ENCODE measurements around the gene INTS11.
"Not testable (repeated sequence)": the region's sequence is repeated elsewhere in the genome, so short reads cannot be mapped to it uniquely, and the experiment has no call there.

INTS11 gene

DNA sequence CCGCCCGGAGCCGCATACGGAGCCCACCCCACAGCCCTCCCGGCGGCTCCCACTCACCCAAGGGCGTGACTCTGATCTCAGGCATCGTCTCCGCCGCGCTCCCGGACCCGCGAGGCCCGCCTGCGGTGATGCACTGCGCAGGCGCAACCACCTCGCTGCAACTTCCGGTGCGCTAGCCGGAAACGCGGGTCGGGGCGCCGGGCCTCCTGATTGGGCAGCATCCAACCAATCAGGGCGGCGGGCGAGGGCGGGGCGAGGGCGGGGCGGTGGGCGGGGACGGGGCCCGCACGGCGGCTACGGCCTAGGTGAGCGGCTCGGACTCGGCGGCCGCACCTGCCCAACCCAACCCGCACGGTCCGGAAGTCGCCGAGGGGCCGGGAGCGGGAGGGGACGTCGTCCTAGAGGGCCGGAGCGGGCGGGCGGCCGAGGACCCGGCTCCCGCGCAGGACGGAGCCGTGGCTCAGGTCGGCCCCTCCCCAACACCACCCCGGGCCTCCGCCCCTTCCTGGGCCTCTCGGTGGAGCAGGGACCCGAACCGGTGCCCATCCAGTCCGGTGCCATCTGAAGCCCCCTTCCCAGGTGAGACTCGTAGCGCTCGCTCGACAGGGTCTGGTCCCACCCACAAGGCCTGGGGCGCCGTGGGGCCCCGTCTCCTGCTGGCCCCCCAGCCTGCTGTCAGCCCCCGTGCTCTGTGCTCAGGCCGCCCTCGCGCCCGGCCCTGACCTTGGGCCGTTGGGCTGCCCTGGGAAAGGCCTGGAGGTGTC lies at the start of gene INTS11, which contains the start of gene CPTP:
Gene INTS11, minus strand, starts transcription at position 137 of the 764 bp plus-strand sequence. Its CDS starts 52 bp downstream, at position 85.
Gene CPTP, plus strand, starts transcription at position 279 of the 764 bp plus-strand sequence. CDS start 2,109 bp downstream, outside the sequence.
- DNase-seq = peak; percentile 95

DNA sequence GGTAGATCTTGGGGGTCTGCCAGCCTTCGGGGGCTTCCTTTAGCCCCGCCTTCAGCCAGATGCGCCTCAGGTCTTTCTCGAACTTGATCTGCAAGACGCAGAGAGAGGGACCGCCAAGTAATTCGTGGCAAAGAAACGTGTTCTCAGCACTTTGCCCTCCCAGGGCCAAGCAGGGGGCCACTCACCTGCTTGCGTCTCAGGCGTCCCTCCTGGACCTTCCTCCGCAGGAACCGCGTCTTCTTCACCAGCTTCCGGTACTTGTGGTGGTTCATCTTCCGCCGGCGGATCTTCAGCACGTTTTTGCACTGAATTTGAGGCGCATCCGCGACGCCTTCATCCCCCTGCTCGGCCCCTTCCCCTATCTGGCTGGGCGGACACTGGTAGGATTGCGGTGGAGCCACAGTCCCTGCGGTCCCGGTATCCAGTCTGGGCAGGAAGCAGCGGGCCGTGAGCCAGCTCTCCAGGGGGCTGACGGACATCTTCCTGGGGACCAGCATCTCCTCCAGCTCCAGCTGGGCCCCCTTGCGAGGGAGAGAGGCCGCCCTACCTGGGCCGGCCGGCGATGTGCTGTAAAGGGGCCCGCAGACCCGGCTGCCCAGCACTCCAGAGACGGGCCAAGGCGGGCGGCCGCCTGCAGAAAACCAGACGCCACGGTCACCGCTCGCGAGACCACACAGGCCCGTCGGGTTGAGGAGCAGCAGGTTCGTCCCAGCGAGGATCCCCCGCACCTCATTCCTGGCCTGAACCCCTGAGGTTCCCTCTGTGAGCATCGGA lies 49.5 kb upstream of the INTS11 start:
- no peak for DNase-seq

DNA sequence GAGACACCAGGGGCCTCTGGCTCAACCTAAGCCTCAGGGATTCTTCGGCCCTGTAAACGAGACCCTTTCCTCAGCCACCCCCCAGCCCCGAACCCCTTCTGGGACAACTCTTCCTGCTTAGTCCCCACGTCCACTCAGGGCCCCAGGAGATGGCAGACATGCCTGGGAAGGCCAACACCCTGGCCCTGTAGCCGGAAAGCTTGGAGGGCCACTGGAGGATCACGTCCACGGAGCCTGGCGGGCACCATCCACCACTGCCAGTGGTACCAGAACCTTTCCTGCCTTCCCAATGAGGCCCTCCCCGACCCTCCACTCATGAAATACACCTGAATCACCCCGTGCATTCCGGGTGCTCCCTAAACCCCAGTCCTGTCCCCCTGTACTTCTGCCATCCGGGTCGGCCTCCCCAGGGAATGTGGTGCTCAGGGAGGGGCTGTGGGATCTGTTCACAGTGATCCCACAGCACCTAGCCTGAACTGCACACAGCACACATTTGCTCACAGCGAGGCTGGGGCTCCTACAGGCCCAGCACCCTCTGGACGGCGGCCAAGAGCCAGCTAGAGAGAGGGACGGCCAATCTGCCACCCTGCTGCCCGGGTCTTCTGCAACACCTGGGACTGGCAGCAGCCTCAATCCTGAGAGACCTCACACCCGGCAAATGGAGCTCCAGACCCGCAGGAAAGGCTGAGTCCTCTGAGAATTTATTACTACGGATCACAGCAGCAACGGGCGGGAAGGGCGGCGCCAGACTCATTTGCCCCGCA lies 48.8 kb upstream of the INTS11 start:
- DNase-seq = no peak

DNA sequence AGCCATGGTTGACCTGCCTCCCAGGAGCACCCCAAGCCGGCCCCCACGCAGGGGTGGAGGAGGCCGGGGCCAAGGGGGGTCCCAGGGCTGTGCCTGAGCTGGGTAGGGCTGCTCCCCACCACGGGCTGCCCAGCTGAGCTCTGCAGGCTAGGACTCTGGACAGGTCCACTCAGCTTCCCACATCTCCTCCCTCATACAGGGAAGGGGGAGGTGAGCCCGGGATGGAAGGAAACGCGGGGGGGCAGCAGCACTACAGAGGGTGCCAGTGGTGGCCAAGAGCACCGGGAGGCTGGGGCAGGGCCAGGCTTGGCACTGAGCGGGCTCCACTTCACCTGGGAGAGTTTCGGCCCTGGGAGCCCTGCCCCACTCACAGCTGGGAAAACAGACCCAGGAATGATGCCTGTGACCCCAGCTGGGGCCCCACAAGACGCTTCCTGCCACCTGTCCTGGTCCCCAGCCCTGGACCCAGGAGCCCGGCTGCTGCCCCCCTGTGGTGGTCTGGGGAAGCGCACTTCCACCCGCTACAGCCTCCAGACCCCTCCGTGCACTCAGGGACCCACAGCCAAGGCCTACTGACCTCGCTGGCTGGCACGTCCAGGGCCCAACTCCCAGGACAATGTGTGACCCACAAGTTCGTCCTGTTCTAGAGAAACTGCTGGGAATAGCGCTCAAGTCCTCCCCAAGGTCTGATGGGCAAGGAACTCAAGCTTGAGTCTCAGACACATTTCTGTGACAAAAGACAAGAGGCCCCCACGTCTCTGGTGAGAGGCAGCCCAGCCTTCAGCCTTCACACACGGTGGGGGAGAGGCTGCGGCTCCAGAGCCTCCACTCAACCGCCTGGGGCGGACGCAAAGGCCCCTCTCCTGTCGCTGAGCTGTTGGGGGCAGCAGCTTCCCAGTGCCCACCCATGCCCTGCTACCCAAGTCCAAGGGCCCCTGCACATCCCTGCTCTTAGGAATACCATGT lies 47.6 kb upstream of the INTS11 start:
- peak; percentile 69 for DNase-seq

DNA sequence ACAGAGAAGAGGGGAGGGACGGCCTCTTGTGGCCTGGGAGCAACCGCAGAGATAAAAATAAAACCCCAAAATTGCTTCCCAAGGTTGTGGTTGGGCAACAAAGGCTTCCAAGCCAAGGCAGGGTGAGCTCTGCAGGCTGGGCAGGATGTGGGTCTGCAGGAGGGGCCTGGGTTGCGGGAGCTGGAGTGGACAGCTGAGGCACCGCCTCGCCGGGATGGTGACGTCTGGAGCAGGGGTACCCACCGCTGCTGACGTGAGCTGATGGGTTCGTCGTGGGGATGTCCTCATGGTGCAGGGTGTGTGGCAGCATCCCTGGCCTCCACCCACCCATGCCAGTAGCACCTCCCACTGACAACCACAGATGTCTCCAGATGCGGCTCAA lies 46.9 kb upstream of the INTS11 start:
- peak; percentile 86 for DNase-seq

DNA sequence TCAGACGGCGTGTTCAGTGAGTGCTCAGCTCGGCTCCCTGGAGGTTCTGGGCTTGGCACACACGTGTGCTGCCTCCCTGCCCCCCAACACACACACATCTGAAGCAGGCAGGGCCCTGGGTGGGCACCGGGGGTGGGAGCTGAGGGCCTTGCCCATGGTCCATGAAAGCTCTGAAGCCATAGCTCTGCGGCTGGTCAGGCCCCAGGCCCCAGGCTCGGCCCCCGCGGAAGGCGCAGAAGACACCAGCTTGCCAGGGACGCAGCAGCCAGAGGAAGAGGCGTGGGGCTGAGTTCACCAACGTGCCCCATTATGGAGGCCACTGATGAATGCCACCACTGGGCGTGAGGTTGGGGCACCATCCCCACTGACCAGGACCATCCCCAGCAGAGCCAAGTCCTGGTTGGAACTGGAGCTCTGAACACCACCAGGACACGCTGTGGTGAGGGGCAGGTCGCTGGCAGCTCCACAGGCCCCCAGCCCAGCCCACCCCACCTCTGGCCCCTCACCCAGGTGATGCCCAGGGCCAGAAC lies 46.4 kb upstream of the INTS11 start:
- DNase-seq = no peak

DNA sequence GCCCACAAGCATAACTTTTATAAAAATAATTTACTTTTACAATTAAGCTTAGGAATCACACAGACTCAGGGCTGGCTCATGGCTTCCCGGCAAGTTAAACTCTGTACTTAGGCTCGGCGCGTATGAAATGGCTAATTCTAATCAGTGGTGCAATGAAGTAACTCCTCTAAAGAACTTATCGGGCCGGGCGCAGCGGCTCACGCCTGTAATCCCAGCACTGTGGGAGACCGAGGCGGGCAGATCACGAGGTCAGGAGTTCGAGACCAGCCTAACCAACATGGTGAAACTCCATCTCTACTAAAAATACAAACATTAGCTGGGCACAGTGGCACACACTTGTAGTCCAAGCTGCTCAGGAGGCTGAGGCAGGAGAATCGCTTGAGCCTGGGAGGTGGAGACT lies 45.6 kb upstream of the INTS11 start:
- not testable (repeated sequence) for DNase-seq

DNA sequence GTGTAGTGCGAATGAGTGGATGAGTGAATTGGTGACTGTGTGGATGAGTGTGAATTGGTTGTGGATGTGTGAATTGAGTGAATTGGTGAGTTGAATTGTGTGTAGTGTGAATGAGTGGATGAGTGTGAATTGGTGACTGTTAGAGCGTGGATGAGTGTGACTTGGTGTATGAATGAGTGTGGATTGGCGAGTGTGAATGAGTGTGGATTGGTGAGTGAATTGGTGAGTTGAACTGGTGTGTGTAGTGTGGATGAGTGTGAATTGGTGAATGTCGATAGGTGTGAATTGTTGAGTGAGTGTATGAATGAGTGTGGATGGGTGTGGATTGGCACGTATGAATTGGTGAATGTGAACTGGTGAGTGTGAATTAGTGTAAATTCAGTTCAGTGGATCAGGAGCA lies 42.9 kb upstream of the INTS11 start:
- no peak for DNase-seq

DNA sequence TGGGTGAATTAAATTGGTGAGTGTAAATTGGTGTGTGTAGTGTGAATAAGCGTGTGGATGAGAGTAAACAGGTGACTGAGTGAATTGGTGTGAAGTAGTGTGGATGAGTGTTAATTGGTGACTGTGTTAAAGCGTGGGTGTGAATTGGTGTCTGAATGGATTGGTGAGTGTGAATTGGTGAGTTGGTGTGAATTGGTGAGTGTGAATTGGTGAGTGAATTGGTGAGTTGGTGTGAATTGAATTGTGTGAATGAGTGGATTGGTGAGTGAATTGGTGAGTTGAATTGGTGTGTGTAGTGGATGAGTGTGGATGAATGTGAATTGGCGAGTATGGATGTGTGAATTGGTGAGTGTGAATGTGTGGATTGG lies 42.2 kb upstream of the INTS11 start:
- DNase-seq = no peak

DNA sequence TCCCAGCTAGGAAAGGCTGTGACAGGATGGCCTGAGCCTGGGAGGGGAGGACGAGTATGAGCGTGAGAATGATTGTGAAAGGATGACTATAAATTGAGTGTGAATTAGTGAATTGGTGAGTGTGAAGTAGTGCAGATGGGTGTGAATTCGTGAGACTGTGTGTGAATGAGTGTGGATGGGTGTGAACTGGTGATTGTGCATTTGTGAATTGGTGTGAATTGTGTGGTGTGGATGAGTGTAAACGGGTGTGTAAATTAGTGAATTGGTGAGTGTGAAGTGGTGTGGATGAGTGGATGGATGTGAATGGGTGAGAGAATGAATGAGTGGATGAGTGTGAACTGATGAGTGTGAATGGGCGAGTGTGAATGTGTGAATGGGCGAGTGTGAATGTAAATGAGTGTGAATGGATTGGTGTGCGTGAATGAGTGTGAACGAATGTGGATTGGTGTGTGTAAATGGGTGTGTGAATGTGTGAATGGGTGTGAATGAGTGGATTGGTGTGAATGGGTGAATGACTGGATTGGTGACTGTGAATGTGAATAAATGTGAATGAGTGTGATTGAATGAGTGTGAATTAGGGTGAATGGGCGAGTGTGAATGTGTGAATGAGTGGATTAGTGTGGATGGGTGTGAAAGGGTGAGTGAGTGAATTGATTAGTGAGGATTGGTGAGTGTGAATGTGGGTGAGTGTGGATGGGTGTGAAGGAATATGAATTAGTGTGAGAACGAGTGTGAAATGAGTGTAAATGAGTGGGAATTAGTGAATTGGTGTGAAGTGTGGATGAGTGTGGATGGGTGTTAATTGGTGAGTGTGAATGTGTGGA lies 41.6 kb upstream of the INTS11 start:
- DNase-seq = no peak

DNA sequence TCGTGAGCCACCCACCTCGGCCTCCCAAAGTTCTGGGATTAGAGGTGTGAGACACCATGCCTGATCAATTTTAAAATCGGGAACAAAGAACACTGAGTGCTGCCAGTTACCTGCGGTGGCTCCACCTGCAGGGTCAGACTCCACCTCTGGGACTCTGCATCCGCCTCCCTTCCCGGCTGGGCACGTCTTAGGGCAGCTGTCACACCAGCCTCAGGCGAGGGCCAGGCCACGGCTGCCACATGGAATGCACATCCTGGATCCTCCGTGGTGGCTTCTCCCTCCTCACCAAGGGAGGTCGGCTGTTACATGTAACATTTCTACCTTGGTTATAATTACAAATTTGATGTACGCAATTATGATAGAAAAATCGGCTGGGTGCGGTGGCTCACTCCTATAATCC lies 39.8 kb upstream of the INTS11 start:
- DNase-seq = no peak

DNA sequence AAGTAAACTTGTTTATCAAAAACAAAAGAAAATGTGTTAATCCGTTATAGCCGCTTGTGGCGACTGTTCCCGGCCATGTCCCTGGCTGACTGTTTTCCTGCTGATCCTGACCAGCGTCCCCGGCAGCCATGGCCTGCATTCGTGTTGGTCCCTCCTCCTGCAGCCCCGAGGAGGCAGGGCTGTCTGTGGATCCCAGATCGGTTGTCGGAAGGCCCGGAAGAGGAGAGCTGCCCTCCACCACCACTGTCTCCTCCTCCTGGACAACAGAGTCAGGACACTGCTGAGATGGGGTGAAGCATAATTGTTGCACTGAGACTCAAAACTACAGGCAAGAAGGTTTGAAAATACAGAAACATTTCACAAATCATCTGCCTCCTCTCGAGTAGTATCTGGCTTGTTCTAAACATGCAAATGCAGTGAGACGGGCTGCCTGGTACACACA lies 37.5 kb upstream of the INTS11 start:
- DNase-seq = no peak

DNA sequence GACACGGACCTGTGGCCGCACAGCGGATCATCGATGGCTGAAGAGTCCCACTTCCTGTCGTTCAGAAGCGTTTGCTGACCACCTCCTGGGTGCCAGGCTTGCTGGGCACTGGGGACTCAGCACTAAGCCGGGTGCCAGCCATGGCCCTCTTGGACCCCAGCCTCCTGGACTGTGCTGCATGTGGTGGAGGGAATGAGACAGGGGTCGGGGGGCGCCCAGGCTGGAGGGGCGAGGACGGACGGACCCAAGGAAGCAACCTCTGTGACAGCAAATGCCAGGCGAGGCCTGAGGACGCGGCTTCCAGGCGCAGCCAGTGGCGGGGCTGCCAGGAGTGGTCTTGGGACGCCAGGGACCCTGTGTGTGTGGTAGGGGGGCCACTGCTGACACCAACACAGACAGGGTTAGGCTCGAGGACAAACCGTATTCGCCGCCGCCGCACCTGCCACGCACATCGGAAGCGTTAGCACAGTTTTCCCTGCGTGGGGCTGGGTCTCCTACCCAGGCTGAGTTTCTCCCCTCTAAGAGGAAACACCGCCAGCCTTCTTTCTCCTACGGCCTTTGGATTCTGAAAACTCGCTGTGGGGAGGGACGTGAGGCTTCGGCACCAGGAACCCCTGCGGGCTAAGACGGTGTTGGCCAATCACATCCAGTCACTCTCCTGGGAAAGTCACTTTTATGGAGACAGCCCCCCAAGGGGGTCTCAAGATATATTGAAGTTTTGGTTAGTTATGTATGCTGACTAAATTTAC lies 36.9 kb upstream of the INTS11 start:
- DNase-seq = no peak

DNA sequence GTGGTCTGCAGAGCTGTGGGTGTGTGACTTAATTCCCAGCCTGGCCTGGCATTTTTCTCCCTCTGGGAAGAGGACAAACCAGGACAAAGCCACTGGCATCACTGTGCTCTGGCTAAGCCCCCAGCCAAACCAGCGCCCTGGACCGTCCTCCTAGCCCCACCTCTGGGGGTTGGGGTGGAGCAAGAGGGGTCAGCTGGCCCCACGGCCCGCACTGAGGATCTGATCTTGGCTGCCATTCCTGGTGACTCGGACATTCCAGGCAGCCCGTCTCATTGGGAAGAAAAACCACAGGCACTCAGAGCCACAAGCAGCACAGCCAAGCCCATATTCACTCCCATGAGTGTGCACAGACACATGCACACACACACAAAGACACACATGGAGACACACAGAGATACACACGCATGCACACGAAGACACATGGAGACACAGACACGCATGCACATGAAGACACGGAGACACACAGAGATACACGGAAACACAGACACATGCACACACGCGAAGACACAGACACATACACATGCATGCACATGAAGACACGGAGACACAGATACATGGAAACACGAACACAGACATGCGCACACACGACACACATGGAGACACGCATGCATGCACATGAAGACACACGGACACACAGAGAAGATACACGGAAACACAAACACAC lies 36.2 kb upstream of the INTS11 start:
- no peak for DNase-seq

DNA sequence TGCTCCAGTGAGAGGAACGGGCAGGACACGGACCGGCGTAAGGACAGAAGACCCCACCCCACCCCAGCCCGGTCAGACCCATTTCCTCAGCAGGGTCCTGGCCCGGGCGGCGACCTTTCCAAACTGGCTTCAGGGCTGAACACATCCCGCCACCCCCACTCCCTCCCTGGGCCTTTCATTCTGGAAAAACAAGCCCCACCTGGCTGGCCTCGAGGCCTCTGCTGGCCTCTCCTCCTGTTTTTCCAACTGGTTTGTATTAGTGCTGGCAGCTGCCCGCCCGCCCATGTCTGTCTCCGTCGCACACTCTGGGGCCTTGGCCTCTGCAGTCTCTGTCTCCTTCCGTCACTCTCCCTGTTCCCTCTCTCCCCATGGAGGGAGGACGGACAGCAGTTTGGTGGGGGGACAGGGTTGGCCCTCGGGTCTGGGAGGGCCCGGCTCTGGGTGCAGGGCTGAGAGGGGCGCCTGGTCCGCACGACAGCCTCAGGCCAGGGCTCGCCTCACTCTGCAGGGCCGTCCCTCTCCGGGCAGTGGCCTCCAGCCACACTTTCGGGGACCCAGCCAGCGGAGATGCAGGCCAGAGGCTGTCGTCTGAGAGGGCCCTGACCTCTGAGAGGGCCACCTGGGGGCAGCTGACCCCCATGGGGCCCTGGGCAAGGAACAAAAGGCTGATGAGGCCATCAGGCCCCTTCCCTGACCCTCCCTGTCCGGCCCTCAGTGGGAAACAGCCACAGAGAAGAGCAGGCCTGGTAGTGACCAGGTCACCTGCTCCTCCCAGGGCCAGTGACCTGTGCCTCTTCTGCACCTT lies 35.4 kb upstream of the INTS11 start:
- DNase-seq = no peak

DNA sequence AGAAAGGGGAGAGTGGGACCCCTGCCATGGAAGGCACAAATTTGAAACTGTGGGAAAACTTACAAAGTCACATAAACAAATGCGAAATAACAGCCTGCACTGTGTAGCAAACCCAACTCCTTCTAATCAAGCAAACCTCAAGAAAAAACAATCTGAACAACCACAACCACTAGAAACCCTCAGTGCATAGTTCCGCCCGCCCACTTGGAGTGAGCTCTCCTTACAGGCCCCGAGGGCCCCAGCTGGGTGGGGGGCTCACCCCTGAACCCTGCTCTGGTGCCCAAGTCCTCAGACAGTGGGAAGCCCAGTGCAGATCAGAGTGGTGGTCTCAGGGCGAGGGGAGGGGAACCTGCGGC lies 34.8 kb upstream of the INTS11 start:
- no peak for DNase-seq

DNA sequence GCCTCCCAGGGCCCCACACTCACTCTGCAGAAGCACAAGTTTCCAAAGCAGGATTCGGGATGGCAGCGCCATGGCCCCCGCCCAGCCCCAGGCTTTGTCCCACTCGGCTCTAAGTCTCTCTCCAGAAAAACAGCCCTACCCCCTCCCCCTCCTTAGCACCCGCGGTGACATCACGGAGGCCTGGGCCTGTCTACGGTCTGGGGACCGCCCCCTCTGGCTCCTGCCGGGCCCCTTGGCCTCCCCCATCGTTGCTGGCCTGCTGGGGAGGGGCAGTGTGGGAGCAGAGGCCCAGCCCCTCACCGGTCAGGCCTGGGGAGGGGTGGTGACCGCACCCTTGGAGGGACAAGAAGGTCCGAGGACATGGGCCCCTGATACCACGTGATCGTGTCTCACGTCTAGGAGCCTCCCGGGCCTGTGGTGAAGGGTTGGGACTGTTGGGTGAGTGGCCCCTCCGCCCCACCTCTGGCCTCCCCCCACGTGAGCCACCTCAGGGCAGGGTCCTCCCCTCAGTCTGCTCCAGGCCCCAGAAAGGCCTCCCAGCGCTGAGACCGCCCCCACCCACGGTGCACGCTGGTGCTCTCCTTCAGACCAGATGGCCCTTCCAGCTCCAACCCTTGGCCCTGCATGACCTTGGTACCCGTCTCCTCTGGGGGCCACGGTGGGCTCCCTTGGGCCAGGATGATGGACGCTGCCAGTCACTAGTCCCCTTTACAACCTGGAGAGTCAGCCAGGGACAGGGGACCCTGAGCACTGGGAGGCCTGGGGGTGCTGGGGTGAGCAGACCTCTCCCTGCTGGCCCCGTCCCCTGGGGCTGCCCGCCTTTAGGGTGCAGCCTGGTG lies 34.2 kb upstream of the INTS11 start, which contains the start of gene MXRA8:
Gene MXRA8, minus strand, starts transcription at position 123 of the 839 bp plus-strand sequence. Its CDS starts 51 bp downstream, at position 72.
- DNase-seq = no peak

Measured in CD4-positive, alpha-beta T cell treated with Interleukin-15 for 1 hour (primary cell).